K562 (cell line): ENCODE data around the gene BRAP.

Experiments
- ARNT ChIP-seq, 2 experiments: fragments of 450-650 bp; IDR thresholded peaks; 2 replicates each; pipeline ENCODE4 v1.6.1; 2016; ENCODE audit warnings: mild to moderate bottlenecking in 1 of 2
- ATF2 ChIP-seq: sonication (generic); formaldehyde crosslinking; IDR thresholded peaks from 2 replicates; pipeline ENCODE4 v1.8.1; 2022; ENCODE audit warnings: missing genetic modification reagents
- BHLHE40 ChIP-seq: IDR thresholded peaks from 2 replicates; pipeline ENCODE4 v1.6.1; 2011; ENCODE audit warnings: low read length, improper control_type of control experiment
- DPF2 ChIP-seq: fragments of 450-650 bp; IDR thresholded peaks from 2 replicates; pipeline ENCODE4 v1.6.1; 2016
- JUND ChIP-seq, 2 experiments: IDR thresholded peaks; 2 replicates in 1 of 2; 3 replicates in 1 of 2; pipeline ENCODE4 v1.6.1; 2011; ENCODE audit warnings: borderline replicate concordance in 2 of 2, low read depth in 2 of 2, low read length in 2 of 2, improper control_type of control experiment in 1 of 2, missing biosample characterization in 1 of 2, missing genetic modification characterization in 1 of 2, missing genetic modification reagents in 1 of 2
- POLR2A ChIP-seq: fragments of 450-650 bp; conservative IDR thresholded peaks from 2 replicates; pipeline ENCODE4 v1.6.1; 2016
- RCOR1 ChIP-seq, 2 experiments: IDR thresholded peaks; 2 replicates each; pipeline ENCODE4 v1.6.1; 2012; ENCODE audit warnings: low read depth in 2 of 2, low read length in 2 of 2, borderline replicate concordance in 1 of 2, improper control_type of control experiment in 1 of 2
- RFX5 ChIP-seq: IDR thresholded peaks from 2 replicates; pipeline ENCODE4 v1.6.1; 2011; ENCODE audit warnings: low read depth, mild to moderate bottlenecking, improper control_type of control experiment, low read length
- SIN3A ChIP-seq, 2 experiments: fragments of 150-350 bp in 1 of 2; IDR thresholded peaks; 2 replicates each; pipeline ENCODE4 v1.6.1; 2011 to 2016; ENCODE audit warnings: borderline replicate concordance in 2 of 2, low read depth in 2 of 2, low read length in 2 of 2, mild to moderate bottlenecking in 2 of 2, moderate library complexity in 2 of 2; ENCODE audit not compliant: control insufficient read depth in 1 of 2
- ZNF175 ChIP-seq: fragments of 200-800 bp; sonication (Bioruptor generic); IDR thresholded peaks from 2 replicates; pipeline ENCODE4 v1.6.1; 2016; ENCODE audit warnings: low read depth, mild to moderate bottlenecking, missing genetic modification characterization, missing compliant biosample characterization
- ZNF707 ChIP-seq: fragments of 250-450 bp; sonication (Bioruptor Pico); conservative IDR thresholded peaks from 2 replicates; pipeline ENCODE4 v1.8.0; 2022; ENCODE audit warnings: inconsistent platforms, mild to moderate bottlenecking, moderate library complexity

GRCh38 chr12:111720457-111720856 is 34.7 kb upstream of the BRAP start:
- TF ChIP-seq ATF2, result no peak
- TF ChIP-seq POLR2A, result no peak
- TF ChIP-seq ARNT (IDR thresholded peaks at IDR 0.05), result no peak
- no peak for TF ChIP-seq SIN3A (IDR thresholded peaks at IDR 0.05; ENCODE audit: borderline replicate concordance in 2 of 2, control insufficient read depth in 1 of 2, low read depth in 2 of 2, low read length in 2 of 2)
- TF ChIP-seq RFX5, result no peak
- no peak for TF ChIP-seq ZNF707
- no peak for TF ChIP-seq JUND (IDR thresholded peaks at IDR 0.05; ENCODE audit: borderline replicate concordance, low read depth, low read length)
- no peak for TF ChIP-seq JUND (tag; IDR thresholded peaks at IDR 0.05; ENCODE audit: borderline replicate concordance, low read depth, low read length)
- TF ChIP-seq BHLHE40, result no peak
- TF ChIP-seq ZNF175 (CRISPR knock-in tag), result no peak
- no peak for TF ChIP-seq DPF2
- no peak for TF ChIP-seq RCOR1 (IDR thresholded peaks at IDR 0.05; ENCODE audit: borderline replicate concordance in 1 of 2, low read depth in 2 of 2, low read length in 2 of 2)
